ENCODE data around the gene TP53AIP1. TPM values are rescaled to one million over a fixed set of nuclear protein-coding genes. Genes with fewer than 3 reads are reported as not detected.

TP53AIP1 gene
- polyA plus RNA-seq, 3 donors = 0.03 TPM; not detected in 2

- no peaks in the 10 kb centered on the region for H3K36me3 ChIP-seq (replicated peaks in 1 of 2; ENCODE audit: control insufficient read depth in 1 of 2, insufficient read depth in 2 of 2, low read length in 2 of 2)
- no peak overlapping the region for H2AFZ ChIP-seq (ENCODE audit: insufficient read depth, low read depth, low read length, poor library complexity, severe bottlenecking)
- H3K4me2 ChIP-seq (replicated peaks; ENCODE audit: extremely low read depth, low read length, poor library complexity, severe bottlenecking) = no peak overlapping the region
- no peak overlapping the region for H3K9ac ChIP-seq (ENCODE audit: insufficient read depth, low read length, poor library complexity, severe bottlenecking)
- H3K4me3 ChIP-seq (replicated peaks in 1 of 3; ENCODE audit: low read depth in 2 of 3, low read length in 3 of 3) = no peak overlapping the region
- 43% methylated on average over 3 of the region's 3 CpGs for WGBS (ENCODE audit: insufficient coverage)
- H3K79me2 ChIP-seq (ENCODE audit: insufficient read depth, low read length) = no peaks in the 10 kb centered on the region
- H3K9me3 ChIP-seq (replicated peaks in 1 of 2; ENCODE audit: control insufficient read depth in 1 of 2, insufficient read depth in 1 of 2, low read length in 2 of 2) = no peaks in the 10 kb centered on the region
- TF ChIP-seq CTCF (IDR thresholded peaks at IDR 0.05) = no peak
- no peak for DNase-seq
- peaks cover 2 to 4% (median 3%) of the 10 kb centered on the region in 3 donors for H3K27me3 Mint-ChIP-seq (ENCODE audit: low read depth in 3 of 3)
- peaks cover 1% of the 10 kb centered on the region for H3K4me1 Mint-ChIP-seq
- H3K4me3 Mint-ChIP-seq = no peak overlapping the region
- no peaks in the 10 kb centered on the region for H3K9me3 Mint-ChIP-seq
- H3K27ac ChIP-seq (ENCODE audit: low read depth in 1 of 2, low read length in 2 of 2) = no peak overlapping the region
- H3K27ac Mint-ChIP-seq = no peak overlapping the region
- no peaks in the 10 kb centered on the region for H4K20me1 ChIP-seq (ENCODE audit: insufficient read depth, low read length)
- no peaks in the 10 kb centered on the region for H3K36me3 Mint-ChIP-seq
- H3K4me1 ChIP-seq (ENCODE audit: control insufficient read depth in 1 of 2, insufficient read depth in 2 of 2, low read length in 2 of 2) = no peaks in the 10 kb centered on the region
- H3K27me3 ChIP-seq (ENCODE audit: control insufficient read depth in 2 of 2, insufficient read depth in 2 of 2, low read length in 2 of 2) = no peaks in the 10 kb centered on the region
- intact Hi-C loops (cut with micrococcal nuclease) = no loop called here
Observed at GRCh38 chr11:128948583-128948982, 5.9 kb upstream of the TP53AIP1 start.

- Histone ChIP-seq H4K20me1 (ENCODE audit: insufficient read depth, low read length) (no peaks in the 10 kb centered on the region), H2AFZ (ENCODE audit: insufficient read depth, low read depth, low read length, poor library complexity, severe bottlenecking) (no peak overlapping the region), H3K27ac (ENCODE audit: low read depth in 1 of 2, low read length in 2 of 2) (no peak overlapping the region), H3K79me2 (ENCODE audit: insufficient read depth, low read length) (no peaks in the 10 kb centered on the region), H3K4me1 (ENCODE audit: control insufficient read depth in 1 of 2, insufficient read depth in 2 of 2, low read length in 2 of 2) (no peaks in the 10 kb centered on the region), H3K36me3 (replicated peaks in 1 of 2; ENCODE audit: control insufficient read depth in 1 of 2, insufficient read depth in 2 of 2, low read length in 2 of 2) (no peaks in the 10 kb centered on the region), H3K9ac (ENCODE audit: insufficient read depth, low read length, poor library complexity, severe bottlenecking) (no peak overlapping the region), H3K27me3 (ENCODE audit: control insufficient read depth in 2 of 2, insufficient read depth in 2 of 2, low read length in 2 of 2) (no peaks in the 10 kb centered on the region), H3K4me3 (replicated peaks in 1 of 3; ENCODE audit: low read depth in 2 of 3, low read length in 3 of 3) (no peak overlapping the region), H3K4me2 (replicated peaks; ENCODE audit: extremely low read depth, low read length, poor library complexity, severe bottlenecking) (no peak overlapping the region), H3K9me3 (replicated peaks in 1 of 2; ENCODE audit: control insufficient read depth in 1 of 2, insufficient read depth in 1 of 2, low read length in 2 of 2) (no peaks in the 10 kb centered on the region)
- H3K4me1 Mint-ChIP-seq = peaks cover 1% of the 10 kb centered on the region
- peaks cover 2 to 3% (median 2%) of the 10 kb centered on the region in 3 donors for H3K27me3 Mint-ChIP-seq (ENCODE audit: low read depth in 3 of 3)
- no peak for TF ChIP-seq CTCF (IDR thresholded peaks at IDR 0.05)
- intact Hi-C loops (cut with micrococcal nuclease) = no loop called here
- H3K4me3 Mint-ChIP-seq = no peak overlapping the region
- 40% methylated on average over 2 of the region's 2 CpGs for WGBS (ENCODE audit: insufficient coverage)
- no peak for DNase-seq
- H3K36me3 Mint-ChIP-seq = no peaks in the 10 kb centered on the region
- no peaks in the 10 kb centered on the region for H3K9me3 Mint-ChIP-seq
- no peak overlapping the region for H3K27ac Mint-ChIP-seq
Observed at GRCh38 chr11:128947773-128948172, 5.1 kb upstream of the TP53AIP1 start.

All from CD14-positive monocyte (primary cell).